GM19395 (cell line): ENCODE data around the gene SEPSECS.
"Not testable (repeated sequence)": the region's sequence is repeated elsewhere in the genome, so short reads cannot be mapped to it uniquely, and the experiment has no call there.

Experiments used
- ATAC-seq: cut with Tn5 transposase; IDR thresholded peaks from one replicate; pipeline ENCODE4 v1.9.1; 2021; ENCODE audit warnings: mild to moderate bottlenecking, moderate library complexity; ENCODE audit not compliant: unreplicated experiment

Gene SEPSECS

DNA sequence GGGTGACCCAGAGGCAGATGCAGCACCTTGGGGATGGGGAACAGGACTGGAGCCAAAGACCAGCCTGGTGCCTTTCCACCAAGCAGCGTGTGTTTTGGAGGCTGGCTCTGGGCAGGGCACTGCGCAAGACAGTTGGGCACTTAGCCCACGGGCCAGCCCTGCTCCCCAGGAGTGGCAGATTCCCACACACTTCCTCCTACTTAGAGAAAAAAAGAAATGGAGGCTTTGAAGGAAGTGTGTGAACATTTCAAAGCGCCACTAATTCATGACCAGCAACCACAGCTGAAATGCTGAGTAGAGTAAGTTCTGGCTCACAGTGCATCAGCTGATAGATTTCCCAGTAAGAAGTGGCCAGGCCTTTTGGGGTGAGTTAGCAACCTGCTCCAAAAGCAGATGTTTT, 74.6 kb downstream of the SEPSECS start:
- ATAC-seq: no peak

DNA sequence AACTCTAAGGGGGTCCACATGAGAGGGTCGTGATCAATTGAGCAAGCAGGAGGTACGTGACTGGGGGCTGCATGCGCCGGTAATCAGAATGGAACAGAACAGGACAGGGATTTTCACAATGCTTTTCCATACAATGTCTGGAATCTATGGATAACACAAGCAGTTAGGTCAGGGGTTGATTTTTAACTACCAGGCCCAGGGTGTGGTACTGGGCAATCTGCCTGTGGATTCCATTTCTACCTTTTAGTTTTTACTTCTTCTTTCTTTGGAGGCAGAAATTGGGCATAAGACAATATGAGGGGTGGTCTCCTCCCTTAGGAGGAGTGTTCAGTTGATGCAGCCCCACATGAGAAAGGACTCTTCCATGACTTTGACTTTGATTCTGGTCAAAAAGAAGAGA, 76.8 kb downstream of the SEPSECS start:
- ATAC-seq: not testable (repeated sequence)

DNA sequence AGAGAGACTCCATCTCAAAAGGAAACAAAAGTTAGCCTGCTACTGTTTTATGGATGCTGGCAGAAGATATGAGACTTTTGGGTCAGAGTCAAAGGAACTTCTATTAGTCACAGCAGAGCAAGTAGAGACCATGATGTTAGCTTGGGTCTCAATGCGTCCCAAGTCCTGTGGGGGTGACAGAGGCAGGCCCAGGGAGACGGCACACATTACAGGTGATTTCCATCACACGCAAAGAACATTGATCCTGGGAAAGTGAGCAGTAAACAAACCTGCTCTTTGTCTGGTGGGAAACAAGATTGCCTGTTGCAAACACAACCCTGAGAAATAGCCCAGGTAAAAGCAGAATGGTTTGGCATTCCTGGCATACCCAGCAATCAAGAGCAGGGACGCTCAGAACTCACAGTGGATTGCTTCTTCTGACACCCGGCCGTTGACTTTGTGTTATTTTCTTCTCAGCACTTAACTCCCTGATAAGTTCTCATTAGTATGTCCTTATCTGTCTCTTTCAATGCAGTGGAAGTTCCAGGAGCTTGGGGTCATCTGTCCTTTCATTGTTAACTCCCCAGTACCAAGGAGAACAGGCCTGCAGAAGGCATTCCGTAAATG, 78.3 kb downstream of the SEPSECS start:
- ATAC-seq: no peak

DNA sequence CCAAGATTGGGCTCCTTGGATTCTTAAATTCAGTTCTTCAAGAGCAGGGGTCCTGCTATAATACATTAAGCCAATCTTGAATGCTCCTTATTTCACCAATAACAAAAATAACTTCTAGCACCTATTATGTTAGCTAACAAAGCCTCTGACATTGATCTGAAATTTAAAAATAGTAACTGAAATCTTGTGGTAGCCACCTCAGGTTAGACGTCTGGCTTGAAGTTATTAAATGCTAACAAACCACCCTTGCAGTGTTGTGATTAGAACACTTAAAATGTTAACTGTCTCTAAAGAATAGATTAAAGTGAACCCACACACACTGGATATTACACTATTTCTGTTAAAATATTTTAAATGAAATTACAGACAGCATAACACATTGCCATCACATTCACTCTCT, 79.7 kb downstream of the SEPSECS start:
- ATAC-seq: no peak

DNA sequence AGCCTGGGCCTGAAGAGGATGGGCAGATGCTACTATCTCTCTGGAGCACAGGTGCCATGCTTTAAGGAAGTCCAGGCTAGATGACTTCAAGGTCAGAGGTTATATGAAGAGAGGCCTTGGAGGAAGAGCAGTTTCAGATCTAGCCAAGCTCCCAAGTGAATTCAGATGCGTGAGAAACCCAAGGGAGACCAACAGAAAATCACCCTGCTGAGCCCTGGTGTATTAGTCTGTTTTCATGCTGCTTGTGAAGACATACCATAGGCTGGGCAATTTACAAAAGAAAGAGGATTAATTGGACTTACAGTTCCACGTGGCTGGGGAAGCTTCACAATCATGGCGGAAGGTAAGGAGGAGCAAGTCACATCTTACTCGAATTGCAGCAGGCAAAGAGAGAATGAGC, 81.7 kb downstream of the SEPSECS start:
- ATAC-seq: no peak

DNA sequence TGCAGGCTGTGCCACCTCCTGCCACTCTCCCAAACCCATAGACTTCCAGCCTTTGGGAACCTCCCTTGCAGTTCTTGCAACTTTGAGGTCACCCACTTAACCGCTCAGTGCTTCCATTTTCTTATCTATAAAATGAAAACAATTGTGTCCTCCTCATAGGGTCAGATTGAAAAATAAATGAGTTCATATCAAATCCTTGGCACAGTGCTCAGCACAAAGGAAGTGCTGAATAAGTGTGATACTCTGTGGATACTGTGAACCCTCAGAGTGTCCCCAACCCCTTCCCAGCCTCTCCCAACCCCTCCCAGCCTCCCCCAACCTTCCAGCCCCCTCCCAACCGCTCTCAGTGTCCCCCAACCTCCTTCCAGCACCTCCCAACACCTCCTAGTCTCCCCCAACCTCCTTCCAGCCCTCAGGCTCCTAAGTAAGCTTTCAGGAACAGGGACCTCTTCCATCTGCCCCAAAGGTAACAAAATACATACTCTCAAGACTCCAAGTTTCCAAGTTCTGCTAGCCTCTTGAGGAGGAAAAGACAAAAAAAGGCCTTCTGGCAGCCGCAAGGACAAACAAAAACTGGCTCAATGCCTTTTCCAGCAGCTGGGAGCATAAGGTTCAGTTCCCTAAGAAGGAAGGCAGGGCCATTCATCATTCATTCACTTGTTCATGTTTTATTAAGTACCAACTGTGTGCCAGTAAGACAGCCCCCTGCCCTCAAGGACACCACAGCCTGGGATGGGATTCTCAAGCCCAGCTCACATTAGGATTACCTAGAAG, 83.4 kb downstream of the SEPSECS start:
- no peak for ATAC-seq

DNA sequence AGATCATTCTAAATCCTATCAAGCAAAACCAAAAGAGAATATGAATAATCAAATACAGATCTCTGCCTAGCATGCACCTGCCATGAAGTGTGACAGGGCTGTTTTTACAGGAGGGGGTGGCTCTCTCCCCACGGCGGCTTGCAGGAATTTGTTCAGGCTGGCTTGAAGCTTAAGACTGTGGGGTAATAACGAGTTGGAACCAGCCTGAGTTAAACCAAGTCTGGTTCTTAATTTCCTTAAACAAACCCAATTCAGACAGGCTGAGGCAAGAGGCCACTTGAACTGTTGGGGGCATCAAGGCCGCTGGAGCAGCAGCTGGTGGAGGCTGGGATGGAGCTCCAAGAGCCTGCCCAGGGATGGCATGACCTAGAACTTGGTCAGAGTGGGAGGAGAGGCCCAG, 84.4 kb downstream of the SEPSECS start:
- no peak for ATAC-seq

DNA sequence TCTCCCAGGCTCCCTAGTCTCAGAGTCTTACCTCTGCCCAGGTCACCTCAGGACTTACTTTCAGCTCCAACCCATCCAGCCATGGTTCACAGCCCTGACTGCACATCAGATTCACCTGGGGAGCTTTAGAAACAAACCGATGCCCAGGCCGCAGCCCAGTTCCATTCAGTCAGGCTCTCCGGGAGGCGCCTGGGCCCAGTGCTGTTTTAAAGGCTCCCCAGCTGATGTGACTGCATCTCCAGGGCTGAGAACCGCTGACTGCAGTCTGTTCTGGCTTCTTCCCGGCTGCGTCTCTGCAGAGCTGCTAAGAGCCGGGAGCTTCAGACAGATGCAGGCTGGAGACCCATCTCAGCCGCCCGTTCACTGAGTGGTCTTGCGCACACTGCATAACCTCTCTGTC, 85.1 kb downstream of the SEPSECS start:
- ATAC-seq: no peak

DNA sequence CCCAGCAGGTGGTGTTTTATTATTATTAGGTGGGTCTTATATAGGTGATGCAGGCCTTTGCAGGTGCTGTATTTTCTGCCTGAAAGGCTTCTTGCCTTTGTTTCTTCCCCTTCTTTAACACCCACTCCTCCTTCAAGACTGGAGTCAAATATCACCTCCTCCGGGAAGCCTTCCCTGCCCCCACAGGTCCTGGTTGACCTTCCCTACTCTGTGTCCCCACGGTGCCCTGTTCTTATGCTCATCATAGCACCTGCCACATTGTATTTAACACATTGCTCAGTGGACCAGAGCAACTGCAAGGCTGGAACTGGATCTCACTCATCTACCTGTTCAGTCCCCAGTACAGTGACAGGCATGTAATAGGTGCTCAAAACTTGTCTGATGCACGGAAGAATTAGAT, 89.7 kb downstream of the SEPSECS start:
- ATAC-seq: no peak
